Bronchial epithelial cell (primary cell): ENCODE results near the gene PPIF. TPM values are rescaled to one million over a fixed set of nuclear protein-coding genes. Genes with fewer than 3 reads are reported as not detected.
A peak's percentile ranks its signal among the peaks of the same experiment; 100 is the strongest.

Source experiments
- DNase-seq: peaks from one replicate; pipeline ENCODE4 v3.0.0-alpha.2; 2010; ENCODE audit warnings: low read depth
- FAIRE-seq: peaks from 2 replicates; lab custom pipeline; 2011; peaks lifted over from hg19 to GRCh38; lab: Jason Lieb, UNC
- H3K27me3 ChIP-seq: 2 replicates; pipeline ENCODE4 v1.5.1; 2011; ENCODE audit warnings: low read length; ENCODE audit not compliant: control insufficient read depth, insufficient read depth
- H3K36me3 ChIP-seq: 2 replicates; pipeline ENCODE4 v1.5.1; 2011; ENCODE audit warnings: low read length; ENCODE audit not compliant: control insufficient read depth, insufficient read depth
- H3K4me3 ChIP-seq: 2 replicates; pipeline ENCODE4 v1.5.1; 2011; ENCODE audit warnings: mild to moderate bottlenecking, low read depth, low read length, control low read depth
- total RNA-seq: library from RNA; depleted of rRNA; stranded (reverse); fragments of >200 nt; gene quantifications from 2 replicates; pipeline ENCODE4 v1.2.1, GENCODE V29; 2014
- TF ChIP-seq, protein P1 (sequence below): IDR thresholded peaks from 2 replicates; pipeline ENCODE4 v1.5.1; 2011; ENCODE audit warnings: mild to moderate bottlenecking, moderate library complexity, low read length, control low read depth, inconsistent platforms; ENCODE audit not compliant: insufficient read depth, severe bottlenecking

Gene PPIF
- total RNA-seq, 1 donor from 2014 or later, result 27.1 TPM

DNA sequence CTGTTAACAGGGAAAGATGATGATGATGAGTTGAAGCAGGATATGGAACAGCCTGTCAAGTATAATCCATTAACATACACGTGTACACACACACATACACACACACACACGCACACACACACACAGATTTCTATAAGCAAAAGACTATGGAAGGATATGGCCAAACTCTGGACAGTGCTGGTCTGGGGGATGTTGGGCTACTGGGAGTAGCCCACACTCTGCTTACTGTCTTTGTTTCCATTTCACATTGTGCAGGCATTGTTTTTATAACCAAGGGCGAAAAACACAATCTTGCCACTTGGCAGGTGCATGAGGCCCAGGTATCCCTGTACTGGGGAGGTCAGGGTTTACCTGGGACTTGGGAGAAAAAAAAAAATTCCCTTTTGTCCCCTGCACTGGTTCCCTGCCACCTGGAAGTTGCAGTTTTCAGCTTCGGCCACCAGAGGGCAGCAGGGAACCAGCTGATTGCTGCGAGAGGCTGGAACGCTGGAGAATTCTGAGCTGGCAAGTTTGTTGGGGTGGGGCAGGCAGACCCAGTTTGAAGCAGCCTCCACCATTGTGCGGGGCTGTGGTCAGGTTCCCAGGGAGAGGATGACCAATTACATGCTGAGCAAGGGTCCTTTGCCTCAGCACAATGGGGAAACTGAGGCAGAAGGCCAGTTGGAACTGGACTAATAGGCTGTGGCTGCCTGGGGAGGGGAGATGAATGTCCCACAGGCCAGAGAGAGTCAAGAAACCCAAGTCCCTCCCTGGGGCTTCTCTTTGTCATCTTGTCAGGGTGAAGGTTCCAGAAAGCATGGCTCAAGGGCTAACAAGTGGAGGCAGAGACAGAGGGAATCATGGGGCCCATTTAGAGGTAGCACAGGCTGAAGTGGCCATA is 27.3 kb downstream of the PPIF start:
- no peak for FAIRE-seq

DNA sequence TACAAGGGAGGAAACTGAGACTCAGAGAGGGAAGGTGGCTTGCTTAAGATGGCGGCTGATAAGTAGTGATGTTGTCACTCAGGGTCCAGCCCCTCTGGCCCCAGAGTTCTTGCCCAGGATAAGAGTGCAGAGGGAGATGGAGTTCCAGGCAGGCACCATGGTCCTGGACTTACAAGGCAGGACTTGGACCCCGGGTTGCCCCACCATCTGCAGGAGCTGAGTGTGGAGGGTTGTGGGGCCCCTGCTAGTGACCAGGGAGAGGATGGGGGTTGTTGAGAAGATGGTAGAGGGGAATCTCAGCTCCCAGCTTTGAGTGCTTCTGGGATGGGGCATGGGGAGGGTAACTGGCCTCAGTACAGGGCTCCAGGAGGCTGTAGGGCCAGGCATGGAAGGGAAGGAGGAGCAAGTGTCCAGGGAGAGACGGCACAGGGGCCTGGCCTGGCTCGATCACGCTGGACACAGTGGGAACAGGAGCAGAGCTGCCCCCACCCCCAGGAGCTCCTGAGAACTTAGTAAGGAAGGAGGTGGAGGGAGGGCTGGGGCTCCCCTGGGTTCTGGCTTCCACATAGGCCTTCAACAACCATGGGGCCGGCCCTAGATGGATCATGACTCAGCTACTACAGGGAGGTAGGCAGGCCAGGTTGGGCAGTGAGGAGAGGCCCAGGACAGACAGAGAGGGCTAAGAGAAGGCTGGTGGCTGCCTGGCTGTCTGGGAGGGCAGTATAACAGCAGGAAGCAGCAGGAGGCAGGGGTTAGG is 28.2 kb downstream of the PPIF start:
- peak; percentile 20 for DNase-seq
- FAIRE-seq, result no peak
- no peak overlapping the region for H3K4me3 ChIP-seq
- H3K36me3 ChIP-seq, result no peaks in the 10 kb centered on the region
- no peaks in the 10 kb centered on the region for H3K27me3 ChIP-seq
- TF ChIP-seq, protein P1, sequence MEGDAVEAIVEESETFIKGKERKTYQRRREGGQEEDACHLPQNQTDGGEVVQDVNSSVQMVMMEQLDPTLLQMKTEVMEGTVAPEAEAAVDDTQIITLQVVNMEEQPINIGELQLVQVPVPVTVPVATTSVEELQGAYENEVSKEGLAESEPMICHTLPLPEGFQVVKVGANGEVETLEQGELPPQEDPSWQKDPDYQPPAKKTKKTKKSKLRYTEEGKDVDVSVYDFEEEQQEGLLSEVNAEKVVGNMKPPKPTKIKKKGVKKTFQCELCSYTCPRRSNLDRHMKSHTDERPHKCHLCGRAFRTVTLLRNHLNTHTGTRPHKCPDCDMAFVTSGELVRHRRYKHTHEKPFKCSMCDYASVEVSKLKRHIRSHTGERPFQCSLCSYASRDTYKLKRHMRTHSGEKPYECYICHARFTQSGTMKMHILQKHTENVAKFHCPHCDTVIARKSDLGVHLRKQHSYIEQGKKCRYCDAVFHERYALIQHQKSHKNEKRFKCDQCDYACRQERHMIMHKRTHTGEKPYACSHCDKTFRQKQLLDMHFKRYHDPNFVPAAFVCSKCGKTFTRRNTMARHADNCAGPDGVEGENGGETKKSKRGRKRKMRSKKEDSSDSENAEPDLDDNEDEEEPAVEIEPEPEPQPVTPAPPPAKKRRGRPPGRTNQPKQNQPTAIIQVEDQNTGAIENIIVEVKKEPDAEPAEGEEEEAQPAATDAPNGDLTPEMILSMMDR, result no peak

More for the DNA sequence above, 27.3 kb downstream of the PPIF start:
- no peaks in the 10 kb centered on the region for H3K27me3 ChIP-seq
- H3K36me3 ChIP-seq, result no peaks in the 10 kb centered on the region
- TF ChIP-seq, protein P1, result peak; percentile 94
- no peak overlapping the region for H3K4me3 ChIP-seq
- peak; percentile 58 for DNase-seq

DNA sequence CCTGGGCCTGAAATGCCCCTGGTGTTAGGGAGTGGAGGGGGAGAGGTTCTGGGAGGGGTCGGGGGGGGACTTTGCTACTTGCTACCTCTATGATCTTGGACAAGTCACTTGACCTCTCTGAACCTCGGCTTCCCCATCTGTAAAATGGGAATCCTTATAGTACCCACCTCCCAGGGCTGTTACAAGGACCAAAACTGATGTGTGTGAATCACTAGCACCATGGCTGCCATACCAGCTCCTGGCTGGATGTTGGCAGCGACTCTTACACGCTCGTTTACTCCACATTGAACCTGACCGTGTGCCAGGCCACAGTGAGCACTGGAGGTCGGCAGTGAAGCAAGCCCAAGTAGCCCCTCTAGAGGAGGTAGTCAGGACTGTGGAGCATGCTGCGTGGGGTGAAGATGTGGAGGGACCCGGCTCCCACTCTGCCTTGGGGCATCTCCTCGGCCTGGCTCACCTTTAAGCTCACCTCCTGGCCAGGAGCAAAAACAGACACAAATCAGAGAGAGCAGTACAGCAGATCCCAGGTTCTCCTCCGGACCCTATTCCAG is 28.9 kb downstream of the PPIF start:
- Histone ChIP-seq H3K4me3 (no peak overlapping the region), H3K36me3 (no peaks in the 10 kb centered on the region), H3K27me3 (no peaks in the 10 kb centered on the region)
- TF ChIP-seq, protein P1, result no peak
- DNase-seq, result no peak
- no peak for FAIRE-seq

DNA sequence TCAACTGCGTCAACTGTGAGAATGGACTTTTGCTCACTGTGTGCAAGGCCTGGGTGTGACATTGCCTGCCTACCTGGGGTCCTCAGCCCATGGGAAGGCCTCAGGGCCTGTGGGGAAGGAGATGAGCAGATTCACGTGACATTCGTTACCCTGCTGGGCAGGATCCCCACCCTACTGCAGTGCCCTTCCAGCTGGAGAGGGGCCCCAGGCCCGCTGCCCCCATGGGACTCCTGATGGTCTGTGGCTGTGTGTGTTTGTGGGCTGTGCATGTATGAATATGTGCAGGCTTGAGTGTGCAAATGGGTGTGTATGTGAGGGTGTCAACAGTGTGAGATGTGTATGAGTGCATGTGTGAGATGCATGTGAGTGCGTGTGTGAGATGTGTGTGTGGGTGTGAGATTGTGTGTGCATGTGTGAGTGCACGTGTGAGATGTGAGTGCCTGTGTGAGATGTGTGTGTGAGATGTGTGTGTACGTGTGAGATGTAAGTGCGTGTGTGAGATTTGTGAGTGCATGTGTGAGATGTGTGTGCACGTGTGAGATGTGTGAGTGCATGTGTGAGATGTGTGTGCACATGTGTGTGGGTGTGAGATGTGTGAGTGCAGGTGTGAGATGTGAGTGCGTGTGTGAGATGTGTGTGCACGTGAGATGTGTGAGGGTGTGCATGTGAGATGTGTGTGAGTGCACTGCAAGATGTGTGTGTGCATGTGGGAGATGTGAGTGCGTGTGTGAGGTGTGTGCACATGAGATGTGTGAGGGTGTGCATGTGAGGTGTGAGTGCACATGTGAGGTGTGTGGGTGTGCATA is 29.7 kb downstream of the PPIF start:
- Histone ChIP-seq H3K27me3 (no peaks in the 10 kb centered on the region), H3K4me3 (no peak overlapping the region), H3K36me3 (no peaks in the 10 kb centered on the region)
- TF ChIP-seq, protein P1, result no peak
- DNase-seq (no peak), FAIRE-seq (peak; percentile 99)

DNA sequence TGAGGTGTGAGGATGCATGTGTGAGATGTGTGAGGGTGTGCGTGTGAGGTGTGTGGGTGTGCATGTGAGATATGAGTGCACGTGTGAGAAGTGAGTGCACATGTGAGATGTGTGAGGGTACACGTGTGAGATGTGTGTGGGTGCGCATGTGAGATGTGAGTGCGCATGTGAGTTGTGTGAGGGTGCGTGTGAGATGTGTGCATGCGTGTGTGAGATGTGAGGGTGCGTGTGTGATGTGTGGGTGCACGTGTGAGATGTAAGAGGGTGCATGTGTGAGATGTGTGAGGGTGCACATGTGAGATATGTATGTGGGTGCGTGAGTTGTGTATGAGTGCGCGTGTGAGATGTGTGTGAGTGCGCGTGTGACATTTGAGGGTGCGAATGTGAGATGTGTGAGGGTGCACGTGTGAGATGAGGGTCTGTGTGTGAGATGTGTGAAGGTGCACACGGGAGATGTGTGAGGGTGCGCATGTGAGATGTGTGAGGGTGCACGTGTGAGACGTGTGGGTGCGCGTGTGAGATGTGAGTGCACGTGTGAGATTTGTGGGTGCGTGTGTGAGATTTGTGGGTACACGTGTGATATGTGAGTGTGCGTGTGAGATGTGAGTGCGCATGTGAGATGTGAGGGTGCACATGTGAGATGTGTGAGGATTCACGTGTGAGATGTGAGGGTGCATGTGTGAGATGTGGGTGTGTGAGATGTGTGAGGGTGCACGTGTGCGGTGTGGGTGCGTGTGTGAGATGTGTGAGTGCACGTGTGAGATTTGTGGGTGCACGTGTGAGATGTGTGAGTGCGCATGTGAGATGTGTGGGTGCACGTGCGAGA is 30.5 kb downstream of the PPIF start:
- no peaks in the 10 kb centered on the region for H3K27me3 ChIP-seq
- H3K4me3 ChIP-seq, result no peak overlapping the region
- DNase-seq (no peak), FAIRE-seq (peak; percentile 76)
- TF ChIP-seq, protein P1, result no peak
- H3K36me3 ChIP-seq, result no peaks in the 10 kb centered on the region
